Mesenchymal stem cell (in vitro differentiated cells and primary cell): ENCODE results near the gene CEL.
"Not testable (repeated sequence)": the region's sequence is repeated elsewhere in the genome, so short reads cannot be mapped to it uniquely, and the experiment has no call there.

Source experiments
- DNase-seq: peaks from one replicate; pipeline ENCODE4 v3.0.0-alpha.2; 2013
- H2AFZ ChIP-seq: one replicate; pipeline ENCODE4 v1.6.1; 2013; ENCODE audit warnings: low read depth, mild to moderate bottlenecking, control low read depth, inconsistent platforms, low read length, moderate library complexity
- H2AK5ac ChIP-seq: 2 replicates; pipeline ENCODE4 v1.6.1; 2013; ENCODE audit warnings: low read length, moderate library complexity, mild to moderate bottlenecking, inconsistent platforms; ENCODE audit not compliant: severe bottlenecking
- H2BK120ac ChIP-seq: one replicate; pipeline ENCODE4 v1.6.1; 2013; ENCODE audit warnings: low read depth, mild to moderate bottlenecking, inconsistent platforms, low read length, moderate library complexity
- H2BK12ac ChIP-seq, 2 experiments: one replicate each; pipeline ENCODE4 v1.6.1; 2013; ENCODE audit warnings: inconsistent platforms in 2 of 2, low read length in 2 of 2, mild to moderate bottlenecking in 2 of 2, moderate library complexity in 2 of 2, control low read depth in 1 of 2
- H2BK15ac ChIP-seq: one replicate; pipeline ENCODE4 v1.6.1; 2013; ENCODE audit warnings: mild to moderate bottlenecking, low read depth, inconsistent platforms; ENCODE audit not compliant: poor library complexity, severe bottlenecking
- H2BK5ac ChIP-seq: 2 replicates; pipeline ENCODE4 v1.6.1; 2013; ENCODE audit warnings: low read depth, mild to moderate bottlenecking, low read length, control low read depth, inconsistent platforms; ENCODE audit not compliant: poor library complexity, severe bottlenecking
- H3K14ac ChIP-seq, 2 experiments: one replicate each; pipeline ENCODE4 v1.6.1; 2013; ENCODE audit warnings: inconsistent platforms in 2 of 2, low read length in 2 of 2, control low read depth in 1 of 2, mild to moderate bottlenecking in 1 of 2, moderate library complexity in 1 of 2
- H3K18ac ChIP-seq, 2 experiments: one replicate each; pipeline ENCODE4 v1.6.1; 2013; ENCODE audit warnings: inconsistent platforms in 2 of 2, low read length in 2 of 2, control low read depth in 1 of 2, low read depth in 1 of 2, mild to moderate bottlenecking in 1 of 2
- H3K23ac ChIP-seq, 2 experiments: one replicate each; pipeline ENCODE4 v1.6.1; 2013; ENCODE audit warnings: inconsistent platforms in 2 of 2, low read length in 2 of 2, mild to moderate bottlenecking in 2 of 2, moderate library complexity in 2 of 2, control low read depth in 1 of 2
- H3K27ac ChIP-seq: 2 replicates; pipeline ENCODE4 v1.5.1; 2013; ENCODE audit warnings: mild to moderate bottlenecking, moderate library complexity, low read length, control low read depth, inconsistent platforms; ENCODE audit not compliant: poor library complexity, severe bottlenecking
- H3K27me3 ChIP-seq, 2 experiments: 2 replicates each; pipeline versions ENCODE4 v1.6.1 to v1.7.0; 2013; ENCODE audit warnings: low read length in 2 of 2, mild to moderate bottlenecking in 2 of 2, moderate library complexity in 2 of 2, control low read depth in 1 of 2, inconsistent platforms in 1 of 2; ENCODE audit not compliant: control insufficient read depth in 1 of 2, insufficient read depth in 1 of 2
- H3K36me3 ChIP-seq, 2 experiments: 2 replicates each; pipeline versions ENCODE4 v1.6.1 to v1.7.0; 2013; ENCODE audit warnings: low read length in 2 of 2, control low read depth in 1 of 2, inconsistent platforms in 1 of 2, low read depth in 1 of 2, mild to moderate bottlenecking in 1 of 2; ENCODE audit not compliant: insufficient read depth in 2 of 2, control insufficient read depth in 1 of 2
- H3K4ac ChIP-seq, 2 experiments: one replicate each; pipeline ENCODE4 v1.6.1; 2013; ENCODE audit warnings: inconsistent platforms in 2 of 2, low read length in 2 of 2, mild to moderate bottlenecking in 2 of 2, moderate library complexity in 2 of 2, control low read depth in 1 of 2, low read depth in 1 of 2
- H3K4me1 ChIP-seq: 2 replicates; pipeline ENCODE4 v1.6.1; 2013; ENCODE audit warnings: low read depth, low read length, control low read depth; ENCODE audit not compliant: control insufficient read depth, insufficient read depth
- H3K4me2 ChIP-seq: 2 replicates; pipeline ENCODE4 v1.6.1; 2013; ENCODE audit warnings: low read length, mild to moderate bottlenecking, inconsistent platforms; ENCODE audit not compliant: poor library complexity, severe bottlenecking
- H3K4me3 ChIP-seq, 2 experiments: 2 replicates each; pipeline versions ENCODE4 v1.5.1 to v1.7.0; 2013; ENCODE audit warnings: low read length in 2 of 2, mild to moderate bottlenecking in 2 of 2, control low read depth in 1 of 2, low read depth in 1 of 2; ENCODE audit not compliant: insufficient read depth in 1 of 2
- H3K79me1 ChIP-seq: replicated peaks from 2 replicates; pipeline ENCODE4 v1.6.1; 2013; ENCODE audit warnings: mild to moderate bottlenecking, control low read depth, low read length, inconsistent platforms; ENCODE audit not compliant: poor library complexity, severe bottlenecking
- H3K9ac ChIP-seq: 2 replicates; pipeline ENCODE4 v1.7.0; 2013; ENCODE audit warnings: mild to moderate bottlenecking, low read length, moderate library complexity
- H3K9me3 ChIP-seq: 2 replicates; pipeline ENCODE4 v1.7.0; 2013; ENCODE audit warnings: mild to moderate bottlenecking, low read length; ENCODE audit not compliant: control insufficient read depth
- H4K8ac ChIP-seq: one replicate; pipeline ENCODE4 v1.6.1; 2013; ENCODE audit warnings: inconsistent platforms, mild to moderate bottlenecking, low read length, moderate library complexity
- H4K91ac ChIP-seq: one replicate; pipeline ENCODE4 v1.6.1; 2013; ENCODE audit warnings: mild to moderate bottlenecking, low read length, inconsistent platforms
- WGBS: methylation state at CpG from one replicate; pipeline ENCODE4 v1.1.7; 2013; ENCODE audit warnings: mixed read lengths; 5-methylcytosine and 5-hydroxymethylcytosine counted together

Gene CEL

GRCh38 chr9:133037775-133038515 is 23.8 kb upstream of the CEL start:
- Histone ChIP-seq H2AFZ (no peak overlapping the region), H3K4ac (no peak overlapping the region), H3K4me2 (no peak overlapping the region), H3K27me3 (no peaks in the 10 kb centered on the region), H3K27ac (no peak overlapping the region), H3K14ac (no peak overlapping the region), H3K4me1 (no peaks in the 10 kb centered on the region), H2BK15ac (no peak overlapping the region), H3K9me3 (no peaks in the 10 kb centered on the region), H2BK5ac (no peak overlapping the region), H3K18ac (no peak overlapping the region), H4K91ac (no peak overlapping the region), H3K23ac (no peak overlapping the region), H2BK12ac (no peak overlapping the region), H2AK5ac (no peak overlapping the region), H3K9ac (no peak overlapping the region), H3K4me3 (no peak overlapping the region), H3K36me3 (peaks cover 12 to 30% of the 10 kb centered on the region in 2 experiments), H3K79me1 (peaks cover 55% of the 10 kb centered on the region), H2BK120ac (no peak overlapping the region), H4K8ac (no peak overlapping the region)
- DNase-seq: no peak
- 96% methylated on average over 21 of the region's 25 CpGs for WGBS

GRCh38 chr9:133040892-133041479 is 20.8 kb upstream of the CEL start:
- not testable (repeated sequence) for H2BK120ac ChIP-seq, H3K23ac ChIP-seq, H3K4me3 ChIP-seq, H3K14ac ChIP-seq, H2BK15ac ChIP-seq, H3K4me2 ChIP-seq, H4K91ac ChIP-seq, H3K18ac ChIP-seq, H2BK5ac ChIP-seq, H2AFZ ChIP-seq, H2BK12ac ChIP-seq, H3K27me3 ChIP-seq, H3K27ac ChIP-seq, H2AK5ac ChIP-seq, H4K8ac ChIP-seq, H3K9ac ChIP-seq, H3K9me3 ChIP-seq, H3K4me1 ChIP-seq, H3K4ac ChIP-seq
- DNase-seq: peak; percentile 61
- WGBS: 88% methylated on average over 11 of the region's 12 CpGs
- H3K36me3 ChIP-seq: peaks cover 42 to 52% of the 10 kb centered on the region in 2 experiments
- H3K79me1 ChIP-seq: peaks cover 60% of the 10 kb centered on the region

- Histone ChIP-seq H3K36me3 (peaks cover 52 to 62% of the 10 kb centered on the region in 2 experiments), H3K23ac (no peak overlapping the region), H2BK120ac (no peak overlapping the region), H2BK15ac (no peak overlapping the region), H3K4me1 (no peaks in the 10 kb centered on the region), H3K18ac (no peak overlapping the region), H3K4me2 (no peak overlapping the region), H3K27ac (no peak overlapping the region), H2AFZ (no peak overlapping the region), H3K4me3 (no peak overlapping the region), H2BK12ac (no peak overlapping the region), H3K9me3 (no peaks in the 10 kb centered on the region), H4K91ac (no peak overlapping the region), H2BK5ac (no peak overlapping the region), H3K79me1 (peaks cover 57% of the 10 kb centered on the region), H3K9ac (no peak overlapping the region), H3K14ac (no peak overlapping the region), H3K4ac (no peak overlapping the region), H3K27me3 (no peaks in the 10 kb centered on the region), H2AK5ac (no peak overlapping the region), H4K8ac (no peak overlapping the region)
- no peak for DNase-seq
- WGBS: 97% methylated on average over 9 of the region's 9 CpGs
These were observed 19.8 kb upstream of the CEL start for GRCh38 chr9:133041958-133042357.

- Histone ChIP-seq H3K27ac (no peak overlapping the region), H3K4me1 (no peaks in the 10 kb centered on the region), H4K91ac (no peak overlapping the region), H3K14ac (no peak overlapping the region), H2BK120ac (no peak overlapping the region), H3K79me1 (peaks cover 50% of the 10 kb centered on the region), H3K9me3 (no peaks in the 10 kb centered on the region), H4K8ac (peak overlapping the region; percentile 38), H3K18ac (no peak overlapping the region), H3K27me3 (no peaks in the 10 kb centered on the region), H3K4me2 (no peak overlapping the region), H2BK15ac (no peak overlapping the region), H2AK5ac (no peak overlapping the region), H2BK5ac (no peak overlapping the region), H3K4ac (no peak overlapping the region), H3K36me3 (peaks cover 56 to 66% of the 10 kb centered on the region in 2 experiments), H2BK12ac (no peak overlapping the region), H3K9ac (no peak overlapping the region), H3K4me3 (no peak overlapping the region), H3K23ac (no peak overlapping the region), H2AFZ (no peak overlapping the region)
- WGBS: 95% methylated on average over 8 of the region's 8 CpGs
- no peak for DNase-seq
These were observed 19.1 kb upstream of the CEL start for GRCh38 chr9:133042676-133043075.
